Measurements from ENCODE around the gene TWF2.

GRCh38 chr3:52195823-52196331, 43.1 kb downstream of the TWF2 start:
- TF ChIP-seq GATAD2B (conservative IDR thresholded peaks at IDR 0.05; ENCODE audit: low read depth), result no peak
- TF ChIP-seq SMAD1 (IDR thresholded peaks at IDR 0.05; ENCODE audit: low read depth, partially characterized antibody), result no peak
- no peak for TF ChIP-seq BCL11A (IDR thresholded peaks at IDR 0.05; ENCODE audit: low read depth, low read length)
- TF ChIP-seq MAX (IDR thresholded peaks at IDR 0.05; ENCODE audit: low read depth, low read length), result no peak
- TF ChIP-seq CREM (IDR thresholded peaks at IDR 0.05; ENCODE audit: low read depth), result no peak
- no peak for TF ChIP-seq NKRF (conservative IDR thresholded peaks at IDR 0.05)
- TF ChIP-seq NR2C2 (IDR thresholded peaks at IDR 0.05; ENCODE audit: borderline replicate concordance, control insufficient read depth, insufficient read length, low read depth), result no peak
- TF ChIP-seq ZNF274 (IDR thresholded peaks at IDR 0.05; ENCODE audit: insufficient read depth, insufficient read length), result no peak
- no peak for TF ChIP-seq CEBPB (IDR thresholded peaks at IDR 0.05; ENCODE audit: borderline replicate concordance in 1 of 2, low read depth in 2 of 2, low read length in 2 of 2)
- no peak for TF ChIP-seq HCFC1 (IDR thresholded peaks at IDR 0.05; ENCODE audit: low read length)

Data from GM12878 (cell line).